Mononuclear cell (primary cell): ENCODE data around the gene IRAK2. TPM values are rescaled to one million over a fixed set of nuclear protein-coding genes. Genes with fewer than 3 reads are reported as not detected.
"Not testable (repeated sequence)": the region's sequence is repeated elsewhere in the genome, so short reads cannot be mapped to it uniquely, and the experiment has no call there.

Source experiments
- H3K27me3 ChIP-seq: 2 replicates; pipeline ENCODE4 v1.6.0; 2011; ENCODE audit warnings: low read length, control low read depth; ENCODE audit not compliant: insufficient read depth
- H3K4me1 ChIP-seq: 2 replicates; pipeline ENCODE4 v1.5.1; 2011; ENCODE audit warnings: mild to moderate bottlenecking, low read length, control low read depth; ENCODE audit not compliant: insufficient read depth
- H3K4me3 ChIP-seq: 2 replicates; pipeline ENCODE4 v1.5.1; 2011; ENCODE audit warnings: mild to moderate bottlenecking, low read length, moderate library complexity
- H3K9me3 ChIP-seq: 2 replicates; pipeline ENCODE4 v1.5.1; 2011; ENCODE audit warnings: low read depth, mild to moderate bottlenecking, control low read depth, low read length
- total RNA-seq: library from RNA; depleted of rRNA; stranded (reverse); fragments of >200 nt; gene quantifications from one replicate; pipeline ENCODE4 v1.2.3, GENCODE V29; 2012

The IRAK2 gene
- total RNA-seq, 1 donor: 14.6 TPM

- H3K27me3 ChIP-seq, H3K4me3 ChIP-seq, H3K9me3 ChIP-seq: not testable (repeated sequence)
- H3K4me1 ChIP-seq: peaks cover 24% of the 10 kb centered on the region
Measured at GRCh38 chr3:10175334-10175733, 10.6 kb downstream of the IRAK2 start.

DNA sequence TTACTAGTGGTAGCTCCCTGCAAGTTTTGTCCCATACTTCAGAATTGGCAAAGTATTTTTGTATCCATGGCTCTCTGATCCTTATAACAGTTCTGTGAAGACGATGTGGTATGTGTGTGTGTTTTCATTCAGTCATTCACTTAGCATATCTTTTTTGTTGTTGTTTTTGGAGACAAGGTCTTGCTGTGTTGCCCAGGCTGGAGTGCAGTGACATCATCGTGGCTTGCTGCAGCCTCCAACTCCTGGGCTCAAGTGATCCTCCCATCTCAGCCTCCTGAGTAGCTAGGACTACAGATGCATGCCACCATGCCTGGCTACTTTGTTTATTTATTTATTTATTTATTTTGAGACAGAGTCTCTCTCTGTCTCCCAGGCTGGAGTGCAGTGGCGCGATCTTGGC, 11.4 kb downstream of the IRAK2 start:
- H3K27me3 ChIP-seq, H3K4me3 ChIP-seq, H3K9me3 ChIP-seq: not testable (repeated sequence)
- peaks cover 32% of the 10 kb centered on the region for H3K4me1 ChIP-seq

- Histone ChIP-seq H3K4me3 (no peak overlapping the region), H3K27me3 (no peaks in the 10 kb centered on the region), H3K9me3 (no peaks in the 10 kb centered on the region), H3K4me1 (peaks cover 39% of the 10 kb centered on the region)
Measured at GRCh38 chr3:10177737-10178136, 13.0 kb downstream of the IRAK2 start.

DNA sequence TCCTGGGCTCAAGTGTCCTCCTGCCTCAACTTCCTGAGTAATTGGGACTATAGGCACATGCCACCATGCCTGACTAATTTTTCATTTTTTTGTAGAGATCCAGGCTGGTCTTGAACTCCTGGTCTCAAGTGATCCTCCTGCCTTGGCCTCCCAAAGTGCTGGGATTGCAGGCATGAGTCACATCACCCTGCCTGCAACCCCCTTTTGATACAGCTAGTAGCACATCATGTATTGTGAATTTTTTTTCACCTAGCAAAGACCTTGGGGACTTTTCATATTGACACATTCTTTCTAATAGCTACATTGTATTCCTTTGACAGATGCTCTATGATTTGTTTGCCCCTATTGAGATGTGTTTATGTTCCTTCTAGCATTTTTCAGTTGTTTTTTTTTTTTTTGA, 14.2 kb downstream of the IRAK2 start:
- Histone ChIP-seq H3K9me3 (no peaks in the 10 kb centered on the region), H3K4me1 (peaks cover 30% of the 10 kb centered on the region), H3K27me3 (no peaks in the 10 kb centered on the region), H3K4me3 (no peak overlapping the region)

DNA sequence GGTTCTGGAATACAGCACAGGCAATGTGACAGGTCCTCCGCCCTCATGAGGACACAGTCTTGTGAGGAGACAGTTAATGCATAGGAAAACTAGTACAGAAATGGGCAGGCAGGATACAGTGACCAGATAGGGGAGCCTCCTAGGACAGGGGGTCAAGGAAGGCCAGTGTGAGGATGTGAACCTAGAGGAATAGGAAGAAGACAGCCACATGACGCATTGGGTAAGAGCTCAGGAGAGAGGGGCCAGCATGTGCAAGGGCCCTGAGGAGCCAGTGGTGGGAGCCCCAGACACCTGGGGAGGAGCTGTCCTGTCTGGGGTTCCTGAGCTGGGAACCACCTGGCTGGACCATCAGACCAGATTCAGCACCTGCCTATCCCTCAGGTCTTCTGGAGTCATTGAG, 15.6 kb downstream of the IRAK2 start:
- Histone ChIP-seq H3K4me3 (no peak overlapping the region), H3K9me3 (no peaks in the 10 kb centered on the region), H3K27me3 (no peaks in the 10 kb centered on the region), H3K4me1 (peaks cover 30% of the 10 kb centered on the region)

GRCh38 chr3:10180738-10181295, 16.1 kb downstream of the IRAK2 start:
- no peaks in the 10 kb centered on the region for H3K9me3 ChIP-seq
- no peak overlapping the region for H3K4me3 ChIP-seq
- H3K4me1 ChIP-seq: peaks cover 33% of the 10 kb centered on the region
- no peaks in the 10 kb centered on the region for H3K27me3 ChIP-seq

- H3K4me3 ChIP-seq: no peak overlapping the region
- H3K27me3 ChIP-seq: no peaks in the 10 kb centered on the region
- H3K9me3 ChIP-seq: no peaks in the 10 kb centered on the region
- H3K4me1 ChIP-seq: peaks cover 54% of the 10 kb centered on the region
Measured at GRCh38 chr3:10182950-10183349, 18.2 kb downstream of the IRAK2 start.

DNA sequence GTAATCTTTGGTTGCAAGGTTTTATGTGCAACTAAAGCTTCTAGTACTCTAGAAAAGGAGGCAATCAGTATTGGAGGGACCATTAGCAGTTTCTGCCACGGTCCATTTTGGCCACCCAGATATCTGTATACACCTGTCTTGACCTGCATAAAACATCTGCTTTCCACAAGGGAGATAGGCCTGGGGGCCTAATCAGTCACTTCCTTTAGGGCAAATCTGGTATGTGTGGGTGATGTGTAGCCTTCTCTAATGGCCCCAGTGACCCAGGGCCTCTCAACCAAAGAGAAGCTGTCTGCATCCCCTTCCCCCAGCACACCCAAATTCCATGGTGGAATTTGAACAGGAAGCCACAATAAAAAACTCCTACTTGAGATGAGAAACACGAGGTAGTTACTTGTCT, 19.5 kb downstream of the IRAK2 start:
- Histone ChIP-seq H3K9me3 (no peaks in the 10 kb centered on the region), H3K4me1 (peaks cover 65% of the 10 kb centered on the region), H3K27me3 (no peaks in the 10 kb centered on the region), H3K4me3 (no peak overlapping the region)

GRCh38 chr3:10185804-10186762, 21.4 kb downstream of the IRAK2 start:
- Histone ChIP-seq H3K4me3 (no peak overlapping the region), H3K4me1 (peaks cover 71% of the 10 kb centered on the region), H3K27me3 (no peaks in the 10 kb centered on the region), H3K9me3 (no peaks in the 10 kb centered on the region)

- H3K4me1 ChIP-seq: peaks cover 76% of the 10 kb centered on the region
- no peaks in the 10 kb centered on the region for H3K9me3 ChIP-seq
Measured at GRCh38 chr3:10187290-10187876, 22.7 kb downstream of the IRAK2 start.

DNA sequence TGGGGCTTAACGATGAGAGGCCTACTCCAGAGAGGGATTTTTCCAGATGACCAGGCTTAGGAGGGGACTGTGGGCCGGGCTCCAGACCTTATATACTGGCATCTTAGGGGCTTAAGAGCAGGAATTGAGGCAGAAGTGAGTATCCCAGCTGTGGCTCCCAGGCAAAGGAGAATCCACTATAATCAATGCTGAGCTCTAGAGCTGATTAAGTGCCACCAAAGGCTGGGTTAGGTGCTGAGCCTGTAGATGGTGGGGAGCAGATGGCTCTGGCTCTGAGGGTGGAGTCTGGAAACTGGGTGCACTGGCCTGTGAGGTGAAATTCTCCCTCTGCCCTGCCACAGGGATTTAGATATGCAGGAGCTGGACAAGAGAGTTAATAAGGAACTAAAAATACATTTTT, 23.2 kb downstream of the IRAK2 start:
- Histone ChIP-seq H3K4me3 (no peak overlapping the region), H3K4me1 (peaks cover 81% of the 10 kb centered on the region), H3K27me3 (no peaks in the 10 kb centered on the region), H3K9me3 (no peaks in the 10 kb centered on the region)

More at GRCh38 chr3:10187290-10187876, 22.7 kb downstream of the IRAK2 start:
- Histone ChIP-seq H3K4me3 (no peak overlapping the region), H3K27me3 (no peaks in the 10 kb centered on the region)

DNA sequence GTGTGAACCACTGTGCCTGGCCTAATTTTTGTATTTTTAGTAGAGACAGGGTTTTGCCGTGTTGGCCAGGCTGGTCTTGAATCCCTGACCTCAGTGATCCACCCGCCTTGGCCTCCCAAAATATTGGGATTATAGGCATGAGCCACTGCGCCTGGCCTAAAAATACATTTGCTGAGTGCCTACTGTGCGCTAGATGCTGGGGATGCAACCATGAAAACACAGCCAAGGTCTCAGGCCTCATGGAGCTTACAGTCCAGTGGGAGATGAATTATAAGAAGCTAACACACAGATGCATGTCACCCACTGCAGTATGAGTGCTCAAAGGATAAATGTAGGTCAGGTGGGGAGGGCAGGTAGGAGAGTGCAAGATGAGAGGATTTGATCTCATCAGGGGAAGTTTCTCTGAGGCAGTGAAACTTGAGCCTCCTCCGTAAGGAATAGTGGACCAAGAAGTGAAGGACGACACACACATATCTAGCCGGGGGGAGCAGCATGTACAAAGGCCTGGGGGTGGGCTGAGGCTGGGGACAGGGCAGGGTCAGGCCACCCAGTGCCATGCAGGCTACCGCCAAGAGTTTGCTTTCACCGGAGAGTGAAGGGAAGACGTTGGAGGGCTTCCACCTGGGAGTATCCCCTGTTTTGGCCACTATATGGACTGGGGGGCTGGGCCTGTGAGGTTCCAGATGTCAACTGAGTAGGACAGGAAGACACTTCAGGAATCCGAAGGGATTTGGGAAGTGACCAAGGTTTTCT, 24.3 kb downstream of the IRAK2 start:
- H3K27me3 ChIP-seq: no peaks in the 10 kb centered on the region
- no peak overlapping the region for H3K4me3 ChIP-seq
- peaks cover 88% of the 10 kb centered on the region for H3K4me1 ChIP-seq
- no peaks in the 10 kb centered on the region for H3K9me3 ChIP-seq

DNA sequence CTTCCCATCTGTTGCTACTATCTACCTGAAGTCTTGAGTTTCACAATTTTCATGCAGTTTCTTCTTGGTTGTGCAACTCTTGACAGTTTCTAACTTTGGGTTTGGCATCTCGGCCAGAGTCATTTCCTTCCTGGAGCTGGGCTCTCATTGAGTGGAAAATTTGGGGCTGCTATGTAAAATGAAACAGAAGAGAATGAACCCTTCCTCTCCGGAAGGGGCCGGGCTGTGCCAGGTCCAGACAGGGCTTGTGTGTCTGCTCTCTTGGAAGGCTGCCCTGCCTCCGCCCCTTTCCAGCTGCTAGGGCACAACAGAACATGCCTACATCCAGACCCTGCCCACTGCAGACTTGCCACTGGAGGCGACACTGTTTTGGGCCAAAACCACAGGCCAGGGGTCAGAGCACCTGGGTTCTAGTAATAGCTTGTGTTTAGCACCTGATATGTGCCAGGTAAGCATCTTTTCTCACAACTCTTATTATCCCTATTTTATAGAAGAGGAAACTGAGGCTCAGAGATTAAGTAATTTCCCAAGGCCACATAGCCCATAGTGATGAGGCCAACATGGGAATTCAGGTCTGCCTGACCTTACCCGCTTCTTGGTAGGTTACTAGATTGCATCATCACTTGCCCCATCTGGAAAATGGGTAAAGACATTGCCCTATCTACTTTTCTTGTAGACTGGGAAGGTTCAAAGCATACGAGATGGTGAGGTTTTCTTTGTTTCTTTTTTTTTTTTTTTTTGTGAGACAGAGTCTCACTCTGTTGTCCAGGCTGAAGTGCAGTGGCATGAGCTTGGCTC, 25.0 kb downstream of the IRAK2 start:
- no peaks in the 10 kb centered on the region for H3K9me3 ChIP-seq
- H3K27me3 ChIP-seq: no peaks in the 10 kb centered on the region
- peaks cover 90% of the 10 kb centered on the region for H3K4me1 ChIP-seq
- H3K4me3 ChIP-seq: no peak overlapping the region

DNA sequence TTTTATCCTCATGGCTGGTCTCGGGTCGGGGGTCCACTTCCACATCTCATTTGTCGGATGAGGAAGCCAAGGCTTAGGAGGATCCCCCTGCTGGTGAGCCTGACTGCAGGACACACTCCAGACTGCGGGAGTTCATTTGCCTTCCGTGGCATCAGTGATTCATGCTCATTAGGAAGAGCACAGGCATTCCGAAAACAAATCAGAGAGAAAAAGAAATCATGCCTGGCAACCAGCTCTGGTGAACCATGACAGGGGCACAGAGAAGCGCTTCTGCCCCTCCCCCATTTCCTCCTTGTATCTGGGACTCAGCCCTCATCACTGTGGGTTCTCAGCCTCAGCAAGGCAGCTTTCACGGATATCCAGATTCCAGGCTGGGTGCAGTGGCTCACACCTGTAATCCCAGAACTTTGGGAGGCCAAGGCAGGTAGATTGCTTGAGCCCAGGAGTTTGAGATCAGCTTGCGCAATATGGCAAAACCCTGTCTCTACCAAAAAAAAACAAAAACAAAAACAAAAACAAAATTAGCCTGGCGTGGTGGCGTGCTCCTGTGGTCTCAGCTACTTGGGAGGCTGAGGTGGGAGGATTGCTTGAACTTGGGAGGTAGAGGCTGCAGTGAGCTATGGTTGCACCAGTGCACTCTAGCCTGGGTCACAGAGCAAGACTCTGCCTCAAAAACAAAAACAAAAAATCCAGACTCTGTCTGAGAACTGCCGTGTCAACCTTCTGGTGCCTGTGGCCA, 28.4 kb downstream of the IRAK2 start:
- Histone ChIP-seq H3K4me3 (no peak overlapping the region), H3K4me1 (peaks cover 93% of the 10 kb centered on the region), H3K9me3 (no peaks in the 10 kb centered on the region), H3K27me3 (no peaks in the 10 kb centered on the region)
